ENCODE results near the gene FGF16. TPM values are rescaled to one million over a fixed set of nuclear protein-coding genes. Genes with fewer than 3 reads are reported as not detected.
"Not testable (repeated sequence)": the region's sequence is repeated elsewhere in the genome, so short reads cannot be mapped to it uniquely, and the experiment has no call there.

FGF16 gene
- not detected in 2 replicates for total RNA-seq

DNA sequence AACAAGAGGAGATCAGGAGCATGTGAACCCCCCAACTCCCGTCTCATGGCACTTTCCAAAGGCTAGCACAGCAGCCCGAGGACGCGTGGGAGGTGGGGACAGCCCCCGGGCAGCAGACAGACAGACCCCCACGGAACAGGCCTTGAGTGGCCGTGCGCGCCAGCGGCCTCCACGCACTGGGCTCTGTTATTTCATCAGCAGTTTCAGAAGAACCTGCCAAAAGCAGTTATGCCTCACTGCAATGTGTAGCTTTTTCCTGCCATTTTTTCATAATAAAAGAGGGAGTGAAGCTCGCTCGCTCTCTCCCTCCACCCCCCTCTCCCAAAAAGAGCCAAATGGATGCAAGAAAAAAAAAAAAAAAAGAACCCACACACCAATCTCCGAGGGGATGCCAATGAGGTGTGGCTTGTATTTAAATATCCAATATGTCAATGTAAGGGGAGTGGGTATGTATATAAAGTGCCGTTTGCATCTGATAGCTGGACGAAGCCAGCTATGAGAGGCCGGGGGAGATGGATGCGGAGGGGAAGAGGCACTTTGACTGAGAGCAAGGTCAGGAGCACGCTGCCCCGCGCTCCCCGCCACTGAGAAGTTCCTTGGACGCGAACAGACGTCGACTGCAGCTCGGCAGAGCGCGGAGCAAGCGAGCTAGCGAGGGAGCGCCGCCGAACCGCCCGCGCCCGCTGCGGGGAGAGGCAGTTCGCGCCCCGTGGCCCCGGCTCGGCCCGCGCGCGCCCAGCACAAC, at the start of gene FGF16:
TSS of gene FGF16 (plus strand) at position 482 of the 745 bp plus-strand sequence. CDS start 286 bp downstream, outside the sequence.
- POLR2A ChIA-PET, result no interaction called here
- TF ChIP-seq, protein P1, sequence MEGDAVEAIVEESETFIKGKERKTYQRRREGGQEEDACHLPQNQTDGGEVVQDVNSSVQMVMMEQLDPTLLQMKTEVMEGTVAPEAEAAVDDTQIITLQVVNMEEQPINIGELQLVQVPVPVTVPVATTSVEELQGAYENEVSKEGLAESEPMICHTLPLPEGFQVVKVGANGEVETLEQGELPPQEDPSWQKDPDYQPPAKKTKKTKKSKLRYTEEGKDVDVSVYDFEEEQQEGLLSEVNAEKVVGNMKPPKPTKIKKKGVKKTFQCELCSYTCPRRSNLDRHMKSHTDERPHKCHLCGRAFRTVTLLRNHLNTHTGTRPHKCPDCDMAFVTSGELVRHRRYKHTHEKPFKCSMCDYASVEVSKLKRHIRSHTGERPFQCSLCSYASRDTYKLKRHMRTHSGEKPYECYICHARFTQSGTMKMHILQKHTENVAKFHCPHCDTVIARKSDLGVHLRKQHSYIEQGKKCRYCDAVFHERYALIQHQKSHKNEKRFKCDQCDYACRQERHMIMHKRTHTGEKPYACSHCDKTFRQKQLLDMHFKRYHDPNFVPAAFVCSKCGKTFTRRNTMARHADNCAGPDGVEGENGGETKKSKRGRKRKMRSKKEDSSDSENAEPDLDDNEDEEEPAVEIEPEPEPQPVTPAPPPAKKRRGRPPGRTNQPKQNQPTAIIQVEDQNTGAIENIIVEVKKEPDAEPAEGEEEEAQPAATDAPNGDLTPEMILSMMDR (IDR thresholded peaks at IDR 0.05), result no peak
- Mint-ChIP-seq H3K4me3 (peak within 1 kb of the TSS; percentile 75), H3K36me3 (ENCODE audit: low read depth) (no peaks in the 10 kb centered on the region), H3K4me1 (peaks cover 19% of the 10 kb centered on the region), H3K27ac (no peak within 1 kb of the TSS), H3K27me3 (peaks cover 17% of the 10 kb centered on the region), H3K9me3 (no peaks in the 10 kb centered on the region)
- DNase-seq, result no peak
- no peak for ATAC-seq (ENCODE audit: low read depth)
- CTCF ChIA-PET, result no interaction called here
- intact Hi-C loops (cut with micrococcal nuclease), result no loop called here

DNA sequence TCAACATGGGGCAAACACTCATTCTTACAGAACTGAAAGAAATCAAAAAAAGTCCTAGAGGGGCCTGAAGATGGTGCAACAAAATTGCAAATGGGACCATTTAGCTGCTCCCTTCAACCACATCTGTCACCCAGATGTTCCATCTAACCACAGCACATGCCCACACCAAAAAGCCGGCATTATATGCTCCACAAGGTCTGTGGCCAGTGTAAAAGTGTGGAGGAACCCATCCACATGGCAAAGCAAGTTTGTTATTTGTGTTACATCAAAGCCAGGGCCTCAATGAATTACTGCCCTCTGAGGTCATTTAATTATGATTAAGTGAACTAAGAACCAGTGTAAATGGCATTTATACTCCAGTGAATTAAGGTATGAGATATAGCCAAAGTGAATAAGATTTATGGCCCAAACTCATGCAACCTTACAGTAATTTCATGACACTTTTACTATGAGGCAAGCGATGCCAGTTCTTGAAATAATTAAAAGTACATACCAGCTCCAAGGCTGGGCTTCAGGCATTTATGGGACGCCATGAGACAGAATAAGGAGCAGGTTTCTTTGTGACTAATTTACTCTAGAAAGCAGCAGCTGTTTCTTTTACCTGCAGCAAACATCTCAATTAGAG, 48.7 kb upstream of the FGF16 start:
- ChIA-PET CTCF (no interaction called here), POLR2A (no interaction called here)
- TF ChIP-seq, protein P1 (IDR thresholded peaks at IDR 0.05), result no peak
- Mint-ChIP-seq H3K9me3 (no peaks in the 10 kb centered on the region), H3K4me1 (no peaks in the 10 kb centered on the region), H3K36me3 (ENCODE audit: low read depth) (no peaks in the 10 kb centered on the region), H3K4me3 (no peak overlapping the region), H3K27ac (no peak overlapping the region), H3K27me3 (no peaks in the 10 kb centered on the region)
- no peak for DNase-seq
- ATAC-seq (ENCODE audit: low read depth), result no peak
- intact Hi-C loops (cut with micrococcal nuclease), result no loop called here

GRCh38 chrX:77404419-77404818, 42.8 kb upstream of the FGF16 start:
- Mint-ChIP-seq H3K4me3 (no peak overlapping the region), H3K27me3 (no peaks in the 10 kb centered on the region), H3K9me3 (no peaks in the 10 kb centered on the region), H3K4me1 (no peaks in the 10 kb centered on the region), H3K27ac (no peak overlapping the region), H3K36me3 (ENCODE audit: low read depth) (no peaks in the 10 kb centered on the region)
- ChIA-PET CTCF (no interaction called here), POLR2A (no interaction called here)
- ATAC-seq (ENCODE audit: low read depth) (no peak), DNase-seq (no peak)
- intact Hi-C loops (cut with micrococcal nuclease), result no loop called here
- TF ChIP-seq, protein P1 (IDR thresholded peaks at IDR 0.05), result no peak

- H3K27me3 Mint-ChIP-seq; CTCF ChIA-PET; DNase-seq; H3K36me3 Mint-ChIP-seq (ENCODE audit: low read depth); H3K4me1 Mint-ChIP-seq; POLR2A ChIA-PET; H3K4me3 Mint-ChIP-seq; intact Hi-C loops (cut with micrococcal nuclease); H3K9me3 Mint-ChIP-seq; H3K27ac Mint-ChIP-seq; ATAC-seq (ENCODE audit: low read depth): not testable (repeated sequence)
Observed at GRCh38 chrX:77407821-77408220, 39.4 kb upstream of the FGF16 start.

DNA sequence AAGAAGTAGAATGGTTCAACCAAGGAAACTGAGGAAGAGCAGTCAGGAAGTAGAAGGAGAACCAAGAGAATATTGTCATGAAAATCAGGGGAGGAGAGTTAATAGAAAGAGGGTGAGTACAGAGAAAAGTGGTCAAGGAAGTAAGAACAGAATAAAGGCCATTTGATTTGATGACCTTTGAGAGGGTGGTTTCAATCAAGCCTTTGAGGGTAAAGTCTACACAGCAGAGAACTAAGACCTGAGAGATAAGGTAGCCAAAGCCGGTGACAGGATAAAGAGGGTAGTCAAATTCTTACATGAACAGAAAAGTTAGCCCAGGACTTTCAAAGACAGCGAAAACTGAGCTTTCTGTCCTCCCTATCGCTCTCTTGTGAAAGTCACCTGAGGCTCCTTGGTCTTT, 34.6 kb upstream of the FGF16 start:
- Mint-ChIP-seq H3K4me1 (no peaks in the 10 kb centered on the region), H3K36me3 (ENCODE audit: low read depth) (no peaks in the 10 kb centered on the region), H3K4me3 (no peak overlapping the region), H3K27me3 (no peaks in the 10 kb centered on the region), H3K9me3 (no peaks in the 10 kb centered on the region), H3K27ac (no peak overlapping the region)
- POLR2A ChIA-PET, result no interaction called here
- CTCF ChIA-PET, result no interaction called here
- ATAC-seq (ENCODE audit: low read depth), result no peak
- TF ChIP-seq, protein P1 (IDR thresholded peaks at IDR 0.05), result no peak
- intact Hi-C loops (cut with micrococcal nuclease), result no loop called here
- no peak for DNase-seq

All from activated B cell treated with CpG ODN at 0.5 μM for 24 hours (primary cell).